AML-193 (cell line): Measurements from ENCODE around the gene PRRT1.
"Not testable (repeated sequence)": the region's sequence is repeated elsewhere in the genome, so short reads cannot be mapped to it uniquely, and the experiment has no call there.

Experiments
- DNase-seq, 2 experiments: peaks; one replicate each; lab custom pipeline; 2025; lab: John Stamatoyannopoulos, UW

Gene PRRT1

DNA sequence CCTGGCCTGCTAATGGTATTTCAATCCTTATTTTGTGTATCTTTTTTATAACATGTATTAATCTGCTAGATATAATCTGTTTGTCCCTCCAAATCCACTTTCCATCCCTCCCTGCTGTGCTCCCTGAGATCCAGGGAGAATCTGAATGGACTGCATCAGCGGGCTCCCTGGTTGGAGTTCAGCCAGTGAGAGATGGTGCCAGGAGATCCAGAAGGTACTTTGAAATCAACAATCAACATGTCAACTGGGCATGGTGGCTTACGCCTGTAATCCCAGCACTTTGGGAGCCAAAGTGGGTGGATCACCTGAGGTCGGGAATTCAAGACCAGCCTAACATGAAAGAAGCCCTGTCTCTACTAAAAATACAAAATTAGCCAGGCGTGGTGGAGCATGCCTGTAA, 28.1 kb downstream of the PRRT1 start:
- no peak for DNase-seq

DNA sequence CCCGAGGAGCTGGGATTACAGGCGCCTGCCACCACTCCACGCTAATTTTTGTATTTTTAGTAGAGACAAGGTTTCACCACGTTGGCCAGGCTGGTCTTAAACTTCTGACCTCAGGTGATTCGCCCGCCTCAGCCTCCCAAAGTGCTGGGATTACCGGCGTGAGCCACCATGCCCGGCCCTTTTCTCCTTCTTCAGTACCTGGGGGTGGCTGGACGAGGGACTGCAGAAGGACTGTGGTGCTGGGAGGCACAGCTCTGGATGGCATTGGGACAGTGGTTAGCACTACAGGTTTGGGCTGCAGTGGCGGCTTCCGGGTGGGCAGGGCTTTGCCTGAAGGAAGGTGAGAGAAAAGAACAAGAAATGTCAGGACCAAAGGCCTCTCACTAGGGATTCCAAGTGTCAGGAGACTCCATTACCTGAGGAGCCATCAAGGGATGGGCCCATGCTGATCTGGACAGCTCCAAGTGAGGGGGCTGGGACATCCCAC, 31.1 kb downstream of the PRRT1 start:
- DNase-seq: no peak

DNA sequence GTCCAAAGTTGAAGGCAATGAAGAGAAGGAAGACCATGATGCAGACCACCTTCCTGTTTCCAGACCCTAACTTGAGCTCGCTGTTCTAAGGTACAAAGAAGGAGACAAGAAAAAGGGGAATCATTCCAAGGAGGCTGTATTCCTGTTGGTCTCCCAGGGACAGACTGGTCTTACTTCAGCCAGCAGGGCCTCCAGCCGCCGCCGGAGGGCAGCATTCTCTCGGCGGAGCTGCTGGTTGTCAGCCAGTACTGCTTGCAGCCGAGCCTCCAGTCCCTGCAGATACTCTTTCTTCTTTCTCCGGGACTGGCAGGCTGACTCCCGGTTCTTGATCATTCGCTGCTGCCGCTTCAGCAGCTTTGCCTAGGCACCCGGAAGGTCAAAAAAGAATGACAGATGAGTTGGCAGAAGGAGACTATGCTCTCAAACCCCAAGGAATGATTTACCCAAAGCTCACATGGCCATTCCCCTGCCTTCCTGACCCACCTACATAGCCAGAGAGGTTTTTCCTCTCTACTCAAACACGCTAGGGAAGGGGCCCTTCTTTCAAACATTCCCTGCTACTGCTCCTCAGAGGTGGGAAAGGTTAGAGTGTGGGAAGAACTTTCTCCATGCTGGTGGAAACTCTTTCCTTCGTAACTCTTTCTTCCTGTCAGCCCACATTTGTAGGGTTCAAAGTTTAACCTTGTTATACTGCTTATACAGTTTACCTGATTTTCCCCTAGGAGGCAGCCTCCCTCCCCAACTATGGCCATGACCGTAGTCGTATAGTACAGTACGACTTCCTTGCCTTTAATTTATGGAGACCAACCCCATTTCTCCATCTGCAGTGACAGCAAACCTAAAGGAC, 32.7 kb downstream of the PRRT1 start:
- peak; percentile 77 to 88 for DNase-seq

DNA sequence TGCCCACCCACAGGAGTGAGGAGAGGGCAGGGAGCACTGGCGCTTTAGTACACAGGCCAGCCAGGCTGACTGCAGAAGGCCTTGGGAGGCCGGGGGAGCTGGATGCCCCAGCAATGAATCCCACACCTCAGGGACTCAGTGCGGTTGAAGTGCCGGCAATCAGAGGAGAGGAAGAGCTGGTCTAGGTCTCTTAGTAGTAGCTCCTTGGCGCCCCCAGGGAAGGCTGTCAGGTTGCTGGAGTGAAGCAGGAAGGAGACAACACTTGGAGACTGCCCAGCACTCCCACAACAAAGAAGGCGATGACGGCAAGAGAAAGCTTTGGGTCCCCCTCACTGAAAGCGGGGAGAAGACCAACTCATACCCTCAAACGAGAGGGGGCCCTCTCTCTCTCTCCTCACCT, 34.3 kb downstream of the PRRT1 start:
- DNase-seq: no peak

DNA sequence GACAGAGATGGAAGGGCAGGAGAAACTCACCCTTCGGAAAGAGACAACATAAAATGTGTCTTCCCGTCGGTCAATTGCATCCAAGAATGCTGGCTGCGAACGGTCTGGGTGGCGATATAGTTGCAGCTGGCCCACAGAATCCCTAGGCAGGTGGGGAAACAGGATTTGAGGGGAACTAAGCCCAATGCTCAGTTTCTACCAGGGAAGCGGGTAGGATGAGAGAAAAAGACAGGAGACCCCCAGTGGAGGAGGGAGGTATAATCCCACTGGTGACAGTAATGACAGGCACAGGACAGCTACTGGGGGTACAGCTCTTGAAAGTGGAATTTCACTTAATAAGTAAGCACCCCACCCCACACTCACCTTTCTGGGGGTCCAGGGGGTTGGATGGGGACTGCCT, 35.1 kb downstream of the PRRT1 start:
- DNase-seq: peak; percentile 26 to 32

DNA sequence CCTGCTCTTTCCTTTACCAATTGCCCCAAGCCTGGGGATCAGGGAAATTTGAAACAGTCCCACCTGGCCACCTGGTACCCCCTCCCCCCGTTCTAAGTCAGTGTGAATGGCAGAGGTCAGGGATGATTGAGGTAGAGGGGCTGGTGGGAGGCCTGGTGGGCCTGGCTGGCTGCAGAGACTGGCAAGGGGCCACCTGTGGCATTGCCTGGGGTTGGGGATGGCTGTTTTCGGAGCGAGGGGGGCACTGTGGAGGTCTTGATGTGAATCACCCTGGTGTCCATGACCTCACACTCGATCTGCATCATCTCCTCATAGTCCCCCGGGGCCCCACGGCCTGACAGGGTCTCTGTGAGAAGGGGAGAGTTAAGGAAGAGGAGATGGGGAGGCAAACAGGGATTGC, 36.1 kb downstream of the PRRT1 start:
- DNase-seq: no peak

DNA sequence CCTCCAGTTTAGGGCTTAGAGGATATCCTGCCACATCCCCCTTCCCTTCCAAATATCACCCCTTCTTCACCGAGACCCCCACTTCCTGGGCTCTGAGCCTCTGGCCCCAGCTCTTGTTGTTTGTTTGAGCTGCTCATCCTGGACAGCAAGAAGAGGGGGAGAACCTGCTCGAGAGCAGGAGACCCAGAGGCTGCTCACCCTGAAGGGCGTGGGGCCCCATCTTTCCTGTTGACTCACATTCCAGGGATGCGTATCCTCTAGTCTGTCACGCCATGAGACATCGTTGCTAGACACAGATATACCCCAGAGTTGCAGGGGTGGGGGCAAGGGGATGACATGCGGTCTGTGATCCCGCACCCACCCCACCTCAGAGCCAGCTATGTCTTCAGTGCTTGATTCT, 36.9 kb downstream of the PRRT1 start:
- DNase-seq: no peak

DNA sequence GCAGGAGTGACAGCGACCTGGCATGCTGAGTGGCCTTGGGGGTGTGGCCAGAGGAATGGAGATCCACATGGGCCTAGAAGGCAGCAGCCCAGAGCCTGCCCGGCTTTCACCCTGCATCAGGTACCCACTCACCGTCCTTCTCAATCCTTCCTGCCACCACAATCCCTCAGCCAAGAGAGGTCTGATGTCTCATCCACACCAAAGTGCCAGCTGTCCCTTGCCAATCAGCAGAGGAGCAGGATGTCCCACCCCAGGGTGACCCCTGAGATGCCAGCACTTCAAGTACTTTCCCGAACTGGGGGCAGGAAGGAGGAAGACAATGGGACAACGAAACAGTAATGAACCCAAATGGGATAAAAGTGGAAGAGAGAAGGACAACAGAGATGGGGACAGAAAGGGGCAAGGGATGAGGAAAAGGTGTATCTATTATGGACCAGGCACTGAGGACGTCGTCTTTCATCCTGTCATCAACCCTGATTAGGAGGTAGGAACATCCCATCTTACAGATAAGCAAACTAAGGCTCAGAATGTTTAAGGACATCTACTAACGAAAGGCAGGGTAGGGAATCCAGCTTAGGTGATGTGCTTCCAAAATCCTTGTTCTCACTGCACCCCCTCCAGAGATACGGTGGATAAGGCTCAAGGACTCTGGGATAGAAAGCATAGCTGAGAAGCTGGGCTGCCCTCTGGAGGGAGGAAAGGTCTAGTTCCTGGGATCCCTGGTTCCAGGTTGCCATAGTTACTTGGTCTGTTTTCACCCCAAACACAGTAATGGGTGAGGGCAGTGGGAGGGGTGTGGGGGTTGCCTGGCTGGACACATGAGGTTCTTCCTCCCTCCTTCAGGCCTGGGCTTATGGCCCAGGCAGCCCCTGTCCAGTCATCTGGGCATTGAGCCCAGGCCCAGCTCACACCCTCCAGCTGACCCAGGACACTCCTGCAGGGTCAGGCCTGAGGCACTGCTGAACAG, 38.1 kb downstream of the PRRT1 start:
- no peak for DNase-seq

DNA sequence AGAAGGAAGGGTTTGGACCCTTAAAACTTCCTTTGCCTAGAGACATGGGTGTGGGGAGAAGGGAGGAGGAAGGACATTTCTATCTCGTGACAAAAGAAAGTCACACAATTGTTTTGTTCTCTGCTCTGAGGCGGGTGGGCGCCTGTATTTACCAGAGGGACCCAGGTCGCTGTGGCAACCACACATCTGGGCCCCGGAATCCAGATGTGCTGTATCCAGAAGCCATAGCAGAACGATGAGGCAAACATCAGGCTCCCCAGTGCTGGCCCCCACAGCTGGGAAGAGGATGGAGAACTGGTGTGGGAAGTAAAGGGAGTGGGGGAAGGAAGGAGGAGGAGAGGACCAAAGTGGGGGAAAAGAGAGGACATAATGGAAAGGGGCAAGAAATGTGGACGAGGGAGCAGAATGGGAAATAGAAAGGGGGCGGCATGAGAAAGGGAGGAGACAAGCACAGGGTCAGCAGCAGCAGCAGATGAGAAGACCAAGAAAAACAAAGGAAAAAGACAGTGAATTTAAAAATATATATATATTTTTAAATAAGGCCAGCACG, 39.2 kb downstream of the PRRT1 start:
- no peak for DNase-seq

DNA sequence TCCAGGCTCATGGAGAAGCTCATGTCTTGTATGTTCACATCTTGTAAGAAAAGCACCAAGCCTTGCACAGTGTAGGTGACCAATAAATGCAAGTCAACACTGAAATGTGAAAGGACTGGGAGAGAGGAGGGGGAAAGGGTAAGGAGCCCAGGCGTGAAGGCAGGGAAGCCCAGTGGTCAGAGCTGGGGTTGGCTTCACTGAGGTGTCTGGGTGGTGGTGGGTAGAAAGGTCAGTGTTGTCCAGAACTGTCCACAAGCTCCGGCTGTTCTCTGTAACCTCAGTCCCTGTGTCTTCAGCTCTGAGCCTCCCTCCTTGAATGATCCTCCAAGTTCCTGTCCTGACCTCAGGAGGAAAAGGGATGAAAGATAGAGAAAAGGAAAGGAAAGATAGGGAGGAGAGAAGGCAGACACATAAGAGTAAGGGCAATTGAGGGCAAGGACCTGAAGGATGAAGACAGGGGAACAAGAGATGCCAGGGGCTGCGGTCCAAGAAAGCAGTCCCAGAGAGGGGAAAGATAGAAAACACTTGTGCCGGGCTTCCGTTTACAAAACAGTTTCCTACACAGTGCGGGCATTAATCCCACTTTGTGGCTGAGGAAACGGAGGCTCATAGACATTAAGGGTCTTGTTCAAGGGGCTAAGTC, 40.2 kb downstream of the PRRT1 start:
- DNase-seq: no peak

DNA sequence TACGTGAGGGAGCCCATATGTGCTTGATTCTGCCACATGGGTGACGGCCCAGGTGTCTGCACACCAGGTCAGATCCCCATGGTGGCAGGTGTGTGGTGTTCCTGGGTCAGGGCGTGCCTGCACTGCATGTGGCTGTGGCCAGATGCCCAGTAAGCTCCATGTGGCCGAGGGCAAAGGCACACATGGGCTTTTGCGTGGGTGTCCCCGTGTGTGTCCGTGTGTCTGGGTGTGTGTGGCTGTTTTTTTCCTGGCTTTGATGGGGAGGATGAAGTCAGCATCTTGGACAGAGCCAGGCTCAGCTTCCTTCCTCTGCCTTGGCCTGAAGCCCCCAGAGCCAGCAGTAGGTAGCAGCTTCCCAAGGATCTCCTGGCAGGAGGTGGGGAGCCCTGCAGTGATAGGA, 41.1 kb downstream of the PRRT1 start:
- no peak for DNase-seq

DNA sequence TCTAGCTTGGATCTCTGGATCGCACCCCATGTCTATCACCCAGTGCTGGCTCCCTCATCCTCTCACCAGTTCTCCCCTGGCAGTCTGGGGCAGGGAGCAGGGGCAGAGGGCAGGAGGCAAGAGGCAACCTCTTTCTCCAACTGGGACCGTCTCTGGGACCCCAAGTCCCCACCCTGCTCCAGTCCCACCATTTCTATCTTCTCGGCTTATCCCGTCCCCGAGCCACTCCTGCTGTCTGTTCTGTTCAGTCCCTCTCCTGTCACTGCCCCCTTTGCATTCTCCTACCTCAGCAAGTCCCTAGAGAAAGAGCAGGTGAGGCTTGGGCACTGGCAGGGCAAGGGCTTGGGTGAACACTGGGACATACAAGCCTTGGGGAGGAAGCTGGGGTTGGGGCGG, 42.0 kb downstream of the PRRT1 start:
- no peak for DNase-seq

DNA sequence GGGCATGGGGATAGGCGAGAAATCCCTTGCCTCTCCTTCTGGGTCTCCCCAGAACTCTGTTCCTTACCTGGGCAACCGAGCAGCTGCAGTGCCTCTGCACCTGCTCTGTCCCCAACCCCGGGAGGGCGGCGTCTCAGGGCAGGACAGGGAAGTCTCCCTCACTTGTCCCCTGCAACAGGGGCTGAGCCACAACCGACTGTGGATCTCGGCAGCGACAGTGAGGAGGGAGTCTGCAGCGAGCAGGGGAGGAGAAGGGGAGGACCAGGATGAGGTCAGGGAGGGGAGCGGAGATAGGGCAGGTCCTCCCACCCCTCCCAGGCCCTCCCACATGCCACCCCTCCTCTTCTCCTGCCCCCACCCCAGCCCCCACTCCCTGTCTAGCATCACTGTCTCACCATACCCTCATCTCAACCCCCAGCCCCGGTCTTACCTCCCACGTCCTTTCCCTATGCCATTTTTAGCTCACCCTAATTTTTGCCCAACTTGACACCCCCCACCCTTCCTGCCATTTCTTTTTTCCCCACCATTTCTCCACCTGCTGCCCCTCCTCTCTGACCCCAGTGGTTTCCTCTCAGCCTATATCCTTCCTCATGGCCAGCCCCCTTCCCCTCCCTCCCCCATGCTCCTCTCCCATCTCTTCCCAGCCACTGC, 42.5 kb downstream of the PRRT1 start, which contains the start of gene TNXB:
TNXB (minus strand) TSS at position 225 of the 651 bp plus-strand sequence. CDS start 11,140 bp downstream, outside the sequence.
- no peak for DNase-seq

DNA sequence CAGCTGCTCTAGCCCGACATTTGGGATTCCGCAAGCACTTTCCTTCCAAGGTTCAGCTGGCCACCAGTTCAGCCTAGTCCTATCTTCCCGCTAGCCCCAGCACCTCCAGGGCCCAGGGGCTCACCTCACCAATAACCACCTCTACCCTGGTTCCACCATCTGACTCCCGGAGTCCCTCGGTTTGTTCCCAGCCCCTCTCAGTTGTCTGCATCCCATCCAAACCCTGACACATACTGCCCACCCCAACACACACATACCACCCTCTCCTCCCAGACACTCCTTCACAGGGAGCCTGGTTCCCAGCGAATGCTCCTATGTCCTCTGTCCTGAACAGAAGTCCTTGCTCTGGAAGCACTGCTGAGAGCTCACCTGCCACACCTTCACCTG, 43.0 kb downstream of the PRRT1 start:
- no peak for DNase-seq

DNA sequence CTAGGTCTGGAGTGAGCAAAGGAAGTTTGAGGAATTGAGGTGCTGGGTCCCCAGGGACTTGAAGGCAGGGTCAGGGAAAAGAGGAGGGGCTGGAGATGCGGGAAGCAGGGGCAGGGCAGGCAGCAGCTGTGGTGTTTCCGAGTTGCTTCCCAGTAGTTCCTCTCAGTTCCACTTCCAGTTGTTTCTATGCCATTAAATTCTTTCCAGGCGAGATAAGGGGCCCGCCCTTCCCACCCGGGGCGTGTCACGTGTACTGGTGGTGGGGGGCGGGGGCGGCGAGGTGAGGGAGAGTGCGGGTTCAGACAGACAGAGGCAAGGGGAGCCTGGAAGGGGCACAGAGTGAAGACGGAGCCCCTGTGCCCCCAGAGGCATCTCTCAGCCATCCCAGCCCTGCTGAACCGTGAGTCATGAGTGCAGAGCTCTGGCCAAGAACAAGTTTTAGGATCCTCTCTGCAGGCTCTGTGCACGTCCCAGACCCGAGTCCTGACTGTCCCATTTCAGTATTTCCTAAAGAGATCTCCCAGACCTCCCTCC, 43.6 kb downstream of the PRRT1 start:
- DNase-seq: no peak

DNA sequence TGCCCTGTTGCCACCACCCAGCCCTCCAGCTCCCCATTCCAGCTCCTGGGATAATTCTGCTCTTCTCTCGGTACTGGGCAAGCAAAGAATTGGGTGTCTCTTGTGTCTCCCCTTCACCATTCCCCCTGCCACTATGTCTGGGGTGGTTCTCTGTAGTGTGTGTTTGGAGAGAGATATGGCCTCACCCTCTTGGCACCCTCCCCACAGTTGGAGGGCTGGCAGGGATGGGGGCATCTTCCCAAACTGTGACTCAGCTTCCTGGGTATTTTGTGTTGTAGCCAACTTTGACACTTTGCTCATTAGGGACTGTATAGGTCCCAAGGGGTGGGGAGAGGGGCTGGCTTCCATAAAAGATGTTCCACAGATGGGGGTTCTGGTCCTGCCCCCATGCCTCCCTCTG, 44.3 kb downstream of the PRRT1 start:
- DNase-seq: no peak

DNA sequence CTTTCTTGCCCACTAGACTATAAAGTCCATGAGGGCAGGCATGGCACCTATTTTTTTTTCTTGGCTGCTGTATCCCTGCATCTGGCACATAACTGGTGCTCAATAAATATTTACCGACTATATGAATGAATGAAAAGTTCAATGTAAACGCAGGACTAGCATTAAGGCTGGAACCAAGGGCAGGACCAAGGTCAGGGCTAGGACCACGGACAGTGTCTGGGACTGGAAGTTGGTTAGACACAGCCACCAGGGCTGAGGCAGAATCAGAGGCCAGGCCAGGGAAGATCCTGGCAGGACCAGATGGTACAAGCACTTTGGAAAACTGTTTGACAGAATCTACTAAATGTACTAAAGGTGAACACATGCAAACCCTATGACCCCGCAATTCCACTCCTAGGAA, 46.3 kb downstream of the PRRT1 start:
- DNase-seq: peak in 1 of 2 experiments; percentile 41

DNA sequence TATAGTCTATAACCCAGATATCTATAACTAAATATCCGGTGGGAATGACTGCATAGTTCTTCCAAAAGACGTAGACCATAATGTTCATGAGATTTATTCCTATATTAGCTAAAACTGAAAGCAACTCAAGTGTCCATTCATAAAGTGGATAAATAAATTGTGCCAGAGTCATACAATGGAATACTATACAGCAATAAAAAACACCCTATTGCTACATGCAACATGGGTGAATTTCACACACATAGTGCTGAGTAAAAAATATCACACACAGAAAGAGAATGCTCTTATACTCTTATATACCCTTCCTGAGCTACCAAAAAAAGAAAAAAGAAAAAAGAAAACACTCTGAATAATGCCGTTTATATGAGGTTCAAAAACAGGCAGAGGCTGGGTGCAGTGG, 49.5 kb downstream of the PRRT1 start:
- DNase-seq: no peak

DNA sequence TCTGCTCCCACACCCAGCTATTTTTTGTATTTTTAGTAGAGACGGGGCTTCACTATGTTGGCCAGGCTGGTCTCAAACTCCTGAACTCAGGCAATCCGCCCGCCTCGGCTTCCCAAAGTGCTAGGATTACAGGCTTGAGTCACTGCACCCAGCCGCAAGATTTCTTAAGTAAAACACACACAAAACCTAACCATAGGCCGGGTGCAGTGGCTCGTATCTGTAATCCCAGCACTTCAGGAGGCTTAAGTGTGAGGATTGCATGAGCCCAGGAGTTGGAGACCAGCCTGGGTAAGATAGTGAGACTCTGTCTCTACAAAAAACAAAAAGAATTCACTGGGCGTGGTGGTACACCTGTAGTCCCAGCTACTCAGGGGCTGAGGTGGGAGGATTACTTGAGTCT, 51.5 kb downstream of the PRRT1 start:
- not testable (repeated sequence) for DNase-seq
